SK-N-SH (cell line): ENCODE measurements around the gene MYO1D. TPM values are rescaled to one million over a fixed set of nuclear protein-coding genes. Genes with fewer than 3 reads are reported as not detected.
"Not testable (repeated sequence)": the region's sequence is repeated elsewhere in the genome, so short reads cannot be mapped to it uniquely, and the experiment has no call there.

Experiments
- CTCF ChIA-PET: fragments of 300-600, 350-600 bp; formaldehyde crosslinking; extraction: SDS; loops from one replicate; lab custom pipeline; 2021; lab: Yijun Ruan, JAX
- POLR2A ChIA-PET: fragments of 350-600 bp; sonication (Branson Sonifier 250); formaldehyde crosslinking; extraction: SDS; loops from one replicate; lab custom pipeline; 2020; ENCODE audit warnings: antibody characterized with exemption, inconsistent platforms; lab: Yijun Ruan, JAX
- DNase-seq: peaks from one replicate; pipeline ENCODE4 v3.0.0; 2012
- H2AFZ ChIP-seq: fragments of 200-600 bp; sonication (generic); 2 replicates; pipeline ENCODE4 v1.8.1; 2016; ENCODE audit warnings: antibody characterized with exemption, mild to moderate bottlenecking, low read depth
- H3F3A ChIP-seq: fragments of 200-600 bp; sonication (generic); replicated peaks from 2 replicates; pipeline ENCODE3; 2016; ENCODE audit warnings: antibody characterized with exemption, mild to moderate bottlenecking; ENCODE audit not compliant: insufficient read depth
- H3K27ac ChIP-seq, 2 experiments: fragments of 200-500 bp in 1 of 2; fragments of 200-600 bp in 1 of 2; sonication (Bioruptor generic) in 1 of 2; sonication (generic), shearing (Covaris generic) in 1 of 2; 2 replicates each; pipeline versions ENCODE4 v1.5.1 to v1.6.1; 2014 to 2016; ENCODE audit warnings: low read depth in 2 of 2, inconsistent platforms in 1 of 2, low read length in 1 of 2, mild to moderate bottlenecking in 1 of 2, mixed read lengths in 1 of 2
- H3K27me3 ChIP-seq: fragments of 200-600 bp; sonication (generic), shearing (Covaris generic); 2 replicates; pipeline ENCODE4 v1.6.1; 2016; ENCODE audit warnings: mixed run types; ENCODE audit not compliant: insufficient read depth
- H3K36me3 ChIP-seq, 2 experiments: fragments of 200-500 bp in 1 of 2; fragments of 200-600 bp in 1 of 2; sonication (Bioruptor generic) in 1 of 2; sonication (generic) in 1 of 2; replicated peaks in 1 of 2; 2 replicates each; pipeline versions ENCODE3 to v1.5.1; 2014 to 2016; ENCODE audit warnings: low read length in 1 of 2, mild to moderate bottlenecking in 1 of 2; ENCODE audit not compliant: insufficient read depth in 2 of 2, control insufficient read depth in 1 of 2
- H3K4me1 ChIP-seq, 2 experiments: fragments of 200-500 bp in 1 of 2; fragments of 200-600 bp in 1 of 2; sonication (Bioruptor generic) in 1 of 2; sonication (generic), shearing (Covaris generic) in 1 of 2; 2 replicates each; pipeline versions ENCODE4 v1.5.1 to v1.6.1; 2014 to 2016; ENCODE audit warnings: low read depth in 1 of 2, low read length in 1 of 2, mixed run types in 1 of 2; ENCODE audit not compliant: insufficient read depth in 2 of 2, control insufficient read depth in 1 of 2
- H3K4me2 ChIP-seq: fragments of 200-600 bp; sonication (generic), shearing (Covaris generic); 2 replicates; pipeline ENCODE4 v1.6.1; 2017; ENCODE audit warnings: mixed run types
- H3K4me3 ChIP-seq, 2 experiments: fragments of 200-500 bp in 1 of 2; fragments of 200-600 bp in 1 of 2; sonication (Bioruptor generic) in 1 of 2; sonication (generic), shearing (Covaris generic) in 1 of 2; 2 replicates each; pipeline versions ENCODE4 v1.5.1 to v1.8.1; 2014 to 2016; ENCODE audit warnings: low read depth in 2 of 2, inconsistent platforms in 1 of 2, low read length in 1 of 2, mild to moderate bottlenecking in 1 of 2, mixed read lengths in 1 of 2, moderate library complexity in 1 of 2
- H3K79me2 ChIP-seq: fragments of 200-600 bp; sonication (generic); 2 replicates; pipeline ENCODE4 v1.8.1; 2017; ENCODE audit warnings: mild to moderate bottlenecking; ENCODE audit not compliant: insufficient read depth
- H3K9ac ChIP-seq: fragments of 200-600 bp; sonication (generic); 2 replicates; pipeline ENCODE4 v1.6.1; 2017; ENCODE audit warnings: mixed run types
- H3K9me2 ChIP-seq: fragments of 200-600 bp; sonication (generic); 2 replicates; pipeline ENCODE4 v1.6.1; 2017; ENCODE audit warnings: mixed run types
- H3K9me3 ChIP-seq: fragments of 200-600 bp; sonication (generic); 2 replicates; pipeline ENCODE4 v1.6.1; 2017; ENCODE audit warnings: mixed run types, mild to moderate bottlenecking, moderate library complexity
- H4K20me1 ChIP-seq: fragments of 200-600 bp; sonication (generic); 2 replicates; pipeline ENCODE4 v1.6.1; 2017; ENCODE audit warnings: mild to moderate bottlenecking, mixed run types; ENCODE audit not compliant: insufficient read depth
- EZH2phosphoT487 ChIP-seq: fragments of 200-600 bp; sonication (generic); IDR thresholded peaks from 2 replicates; pipeline ENCODE4 v1.6.1; 2017; ENCODE audit warnings: low read depth, mixed run types, mild to moderate bottlenecking, antibody characterized with exemption, moderate library complexity, borderline replicate concordance
- GABPA ChIP-seq: IDR thresholded peaks from 2 replicates; pipeline ENCODE4 v1.4.0; 2012; ENCODE audit warnings: low read depth, mild to moderate bottlenecking
- MAX ChIP-seq: IDR thresholded peaks from 2 replicates; pipeline ENCODE4 v1.4.0; 2012; ENCODE audit warnings: low read depth
- MXI1 ChIP-seq: IDR thresholded peaks from 2 replicates; pipeline ENCODE4 v1.6.1; 2012; ENCODE audit warnings: mild to moderate bottlenecking, low read depth, low read length, improper control_type of control experiment
- NRF1 ChIP-seq: IDR thresholded peaks from 2 replicates; pipeline ENCODE4 v1.6.1; 2012; ENCODE audit warnings: low read depth, mild to moderate bottlenecking, low read length
- PBX3 ChIP-seq: IDR thresholded peaks from 2 replicates; pipeline ENCODE4; 2012
- SMC3 ChIP-seq: IDR thresholded peaks from 2 replicates; pipeline ENCODE4 v1.6.1; 2012; ENCODE audit warnings: low read depth, low read length, improper control_type of control experiment
- TAF1 ChIP-seq: IDR thresholded peaks from 2 replicates; pipeline ENCODE4 v1.6.1; 2012; ENCODE audit warnings: low read depth, mild to moderate bottlenecking, low read length, moderate library complexity, borderline replicate concordance
- WGBS: methylation state at CpG from one replicate; pipeline ENCODE4 v1.1.6; 2017; ENCODE audit warnings: low lambda C conversion rate; 5-methylcytosine and 5-hydroxymethylcytosine counted together
- polyA plus RNA-seq, 3 experiments: library from polyadenylated mRNA; depleted of rRNA; stranded (reverse); fragments of >200 nt; gene quantifications; 2 replicates each; pipeline ENCODE4 v1.2.3, GENCODE V29; 2012
- TF ChIP-seq, protein P1 (sequence below): fragments of 200-600 bp; sonication (generic); IDR thresholded peaks from 2 replicates; pipeline ENCODE4 v1.6.1; 2017; ENCODE audit warnings: antibody characterized with exemption, mild to moderate bottlenecking, moderate library complexity

Gene MYO1D
- 20.4 and 29.7 TPM in 2 replicates for polyA plus RNA-seq (2012; rRNA removed)
- 28.7 and 32.0 TPM in 2 replicates for polyA plus RNA-seq (2012; cell fraction: cytosol; rRNA removed)
- polyA plus RNA-seq (2012; cell fraction: nucleus; rRNA removed) = 23.0 and 34.5 TPM in 2 replicates

- peaks cover 3% of the 10 kb centered on the region for H4K20me1 ChIP-seq
- no peaks in the 10 kb centered on the region for H3F3A ChIP-seq
- H3K4me1 ChIP-seq = peaks cover 0 to 8% of the 10 kb centered on the region in 2 experiments; a peak in 2 of 4 replicates
- no peaks in the 10 kb centered on the region for H3K36me3 ChIP-seq
- ChIA-PET CTCF (interaction anchor here (0.6 to 5.4 kb wide), 56 partner anchors 10 to 875 kb away, joined by 3 to 162 read pairs (median 5); partner anchors contain the start of genes CDK5R1 and TMEM98), POLR2A (no interaction called here)
- peak within 1 kb of the TSS; percentile 44 to 69; a peak in 3 of 4 replicates for H3K27ac ChIP-seq
- H3K4me2 ChIP-seq = peak within 1 kb of the TSS; percentile 98
- 3% methylated on average over 16 of the region's 101 CpGs for WGBS
- H3K9me3 ChIP-seq = no peaks in the 10 kb centered on the region
- peak within 1 kb of the TSS; percentile 76 to 95 for H3K4me3 ChIP-seq
- no peaks in the 10 kb centered on the region for H3K9me2 ChIP-seq
- H3K27me3 ChIP-seq = no peaks in the 10 kb centered on the region
- peaks cover 36% of the 10 kb centered on the region for H3K79me2 ChIP-seq
- DNase-seq = peak; percentile 73
- TF ChIP-seq, protein P1, sequence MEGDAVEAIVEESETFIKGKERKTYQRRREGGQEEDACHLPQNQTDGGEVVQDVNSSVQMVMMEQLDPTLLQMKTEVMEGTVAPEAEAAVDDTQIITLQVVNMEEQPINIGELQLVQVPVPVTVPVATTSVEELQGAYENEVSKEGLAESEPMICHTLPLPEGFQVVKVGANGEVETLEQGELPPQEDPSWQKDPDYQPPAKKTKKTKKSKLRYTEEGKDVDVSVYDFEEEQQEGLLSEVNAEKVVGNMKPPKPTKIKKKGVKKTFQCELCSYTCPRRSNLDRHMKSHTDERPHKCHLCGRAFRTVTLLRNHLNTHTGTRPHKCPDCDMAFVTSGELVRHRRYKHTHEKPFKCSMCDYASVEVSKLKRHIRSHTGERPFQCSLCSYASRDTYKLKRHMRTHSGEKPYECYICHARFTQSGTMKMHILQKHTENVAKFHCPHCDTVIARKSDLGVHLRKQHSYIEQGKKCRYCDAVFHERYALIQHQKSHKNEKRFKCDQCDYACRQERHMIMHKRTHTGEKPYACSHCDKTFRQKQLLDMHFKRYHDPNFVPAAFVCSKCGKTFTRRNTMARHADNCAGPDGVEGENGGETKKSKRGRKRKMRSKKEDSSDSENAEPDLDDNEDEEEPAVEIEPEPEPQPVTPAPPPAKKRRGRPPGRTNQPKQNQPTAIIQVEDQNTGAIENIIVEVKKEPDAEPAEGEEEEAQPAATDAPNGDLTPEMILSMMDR = peak; percentile 56
- TF ChIP-seq NRF1 (no peak), SMC3 (no peak; the same call in 1 of the 2 replicates), GABPA (no peak), MAX (0 out of 2 replicates have a peak, but pooled peaks have one; percentile 8)
- H2AFZ ChIP-seq = peak within 1 kb of the TSS; percentile 98
- peak within 1 kb of the TSS; percentile 61; the same call in 1 of the 2 replicates for H3K9ac ChIP-seq
These were observed at the start of gene MYO1D for GRCh38 chr17:32876417-32877163. TSS of gene MYO1D (minus strand) at chr17:32877124. CDS start at chr17:32876872, 252 bp downstream.

DNA sequence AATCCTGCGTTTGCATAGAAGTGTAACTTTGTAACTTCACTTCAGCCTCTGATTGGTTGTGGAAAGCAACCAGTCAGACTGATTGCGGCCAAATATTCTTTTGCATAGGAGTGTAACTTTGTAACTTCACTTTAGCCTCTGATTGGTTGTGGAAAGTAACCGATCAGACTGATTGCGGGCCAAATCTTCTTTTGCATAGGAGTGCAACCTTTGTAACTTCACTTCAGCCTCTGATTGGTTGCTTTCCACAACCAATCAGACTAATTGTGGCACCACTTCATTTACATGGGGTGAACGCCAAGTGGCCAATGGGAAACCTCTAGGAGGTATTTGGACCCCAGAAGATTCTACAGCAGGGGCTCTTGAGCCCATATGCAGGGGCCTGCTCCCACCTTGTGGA lies 49.3 kb upstream of the MYO1D start:
- 99% methylated on average over 5 of the region's 5 CpGs for whole genome bisulfite sequencing
- no peaks in the 10 kb centered on the region for H3K27me3 ChIP-seq
- H3K36me3 ChIP-seq = no peaks in the 10 kb centered on the region
- H3K4me2 ChIP-seq = no peak overlapping the region
- no peak overlapping the region for H2AFZ ChIP-seq
- peaks cover 10% of the 10 kb centered on the region; the same call in 1 of the 2 replicates for H3K79me2 ChIP-seq
- no peak overlapping the region for H3K27ac ChIP-seq
- no peaks in the 10 kb centered on the region for H4K20me1 ChIP-seq
- CTCF ChIA-PET = interaction anchor here (0.8 kb wide), 1 partner anchor 48 kb away, joined by 3 read pairs; no protein-coding TSS in a partner anchor
- no peak for DNase-seq
- H3K4me3 ChIP-seq = no peak overlapping the region
- no peaks in the 10 kb centered on the region for H3K9me2 ChIP-seq
- no peak overlapping the region for H3K9ac ChIP-seq
- peaks cover 6% of the 10 kb centered on the region for H3F3A ChIP-seq
- no peak for TF ChIP-seq TAF1
- no peak for TF ChIP-seq EZH2phosphoT487
- no peak for TF ChIP-seq PBX3
- TF ChIP-seq MXI1 = no peak
- POLR2A ChIA-PET = no interaction called here
- H3K9me3 ChIP-seq = no peaks in the 10 kb centered on the region
- peaks cover 7 to 12% of the 10 kb centered on the region in 2 experiments; a peak in 2 of 4 replicates for H3K4me1 ChIP-seq

DNA sequence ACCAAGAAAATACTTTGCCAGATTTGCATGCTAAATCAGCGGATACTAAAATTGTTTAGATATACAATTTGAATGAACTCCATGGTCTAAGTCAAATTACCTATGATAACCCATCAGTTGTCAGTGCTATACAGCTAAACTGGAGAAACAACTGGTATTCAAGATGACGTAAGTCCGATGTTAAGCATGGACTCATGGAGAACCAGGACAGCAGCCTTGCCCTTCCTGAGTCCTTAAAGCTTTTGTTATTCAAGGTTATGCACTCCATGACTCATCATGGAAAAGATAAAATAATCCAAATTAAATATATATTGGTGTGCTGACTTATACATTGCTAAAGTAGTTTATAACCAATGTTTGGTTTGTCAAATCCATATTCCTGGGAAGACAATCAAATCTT lies 47.0 kb upstream of the MYO1D start:
- H4K20me1 ChIP-seq, POLR2A ChIA-PET: not testable (repeated sequence)
- WGBS = 91% methylated on average over 3 of the region's 3 CpGs

More for the DNA sequence above, 47.0 kb upstream of the MYO1D start:
- H3K4me1 ChIP-seq = peaks cover 3 to 10% of the 10 kb centered on the region in 2 experiments; a peak in 2 of 4 replicates
- CTCF ChIA-PET = interaction anchor here (1.2 kb wide), 1 partner anchor 14 kb away, joined by 5 read pairs; no protein-coding TSS in a partner anchor
- H3K36me3 ChIP-seq, H3F3A ChIP-seq, H3K79me2 ChIP-seq, H3K27ac ChIP-seq, H3K4me2 ChIP-seq, H3K9me3 ChIP-seq, H3K4me3 ChIP-seq, H2AFZ ChIP-seq, DNase-seq, H3K27me3 ChIP-seq, H3K9me2 ChIP-seq, H3K9ac ChIP-seq: not testable (repeated sequence)
